ENCODE results near the gene SNX25.

GRCh38 chr4:185358514-185358913, 149.1 kb downstream of the SNX25 start:
- TF ChIP-seq EZH2 (IDR thresholded peaks at IDR 0.05; ENCODE audit: borderline replicate concordance, insufficient read depth, low read length, poor library complexity, severe bottlenecking): no peak
- no peak for TF ChIP-seq CTCF (IDR thresholded peaks at IDR 0.05; ENCODE audit: poor library complexity, severe bottlenecking)
- TF ChIP-seq RAD21 (conservative IDR thresholded peaks at IDR 0.05): no peak
- TF ChIP-seq EP300 (conservative IDR thresholded peaks at IDR 0.05; ENCODE audit: poor library complexity, severe bottlenecking): no peak
- TF ChIP-seq SMC3 (conservative IDR thresholded peaks at IDR 0.05; ENCODE audit: poor library complexity): no peak
- no peak for TF ChIP-seq POLR2AphosphoS5 (IDR thresholded peaks at IDR 0.05)

Data from neural cell (in vitro differentiated cells).